Measurements from ENCODE around the gene PEX7.
A peak's percentile ranks its signal among the peaks of the same experiment; 100 is the strongest.
"Not testable (repeated sequence)": the region's sequence is repeated elsewhere in the genome, so short reads cannot be mapped to it uniquely, and the experiment has no call there.

The PEX7 gene

DNA sequence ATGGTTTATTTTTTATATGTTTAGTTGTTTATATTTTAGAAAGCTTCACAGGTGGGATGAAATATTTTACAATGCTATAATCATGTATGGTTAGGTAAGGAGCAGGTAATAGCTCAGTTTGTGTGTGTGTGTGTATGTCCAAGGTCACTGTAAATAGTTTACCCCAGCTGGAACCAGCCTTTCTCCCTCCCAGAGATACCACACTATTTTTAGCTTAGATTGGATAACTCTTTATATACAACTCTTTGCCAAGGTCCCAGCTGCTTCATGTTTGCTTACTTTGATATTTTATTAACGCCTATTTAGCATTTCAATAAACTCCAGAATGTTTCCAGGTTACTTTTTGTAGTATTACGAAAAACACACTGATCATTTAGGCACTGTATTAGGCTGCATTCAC lies 1.8 kb upstream of the PEX7 start:
- no peak for DNase-seq
- in situ Hi-C loops (cut with MboI; ENCODE audit: low pct_unique_long_range_greater_than_20kb, low sequenced_read_pairs), result no loop called here

DNA sequence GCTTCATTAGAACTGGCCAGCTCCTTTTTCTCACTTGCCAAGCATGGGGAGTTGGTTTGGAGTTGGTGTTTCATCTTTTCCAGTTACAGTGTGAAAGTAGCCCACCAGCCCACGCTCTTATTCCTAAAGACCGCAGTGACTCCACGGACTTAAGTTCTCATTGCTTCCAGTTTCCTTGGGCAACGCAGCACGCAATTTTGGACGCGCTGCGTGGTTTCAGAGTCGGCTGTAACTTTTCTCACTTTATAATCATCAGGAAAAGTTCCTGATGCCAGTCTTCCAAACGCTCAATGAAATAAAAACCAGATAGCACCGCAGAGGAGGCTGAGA lies 381 bp upstream of the PEX7 start:
- DNase-seq, result no peak
- in situ Hi-C loops (cut with MboI; ENCODE audit: low pct_unique_long_range_greater_than_20kb, low sequenced_read_pairs), result no loop called here

DNA sequence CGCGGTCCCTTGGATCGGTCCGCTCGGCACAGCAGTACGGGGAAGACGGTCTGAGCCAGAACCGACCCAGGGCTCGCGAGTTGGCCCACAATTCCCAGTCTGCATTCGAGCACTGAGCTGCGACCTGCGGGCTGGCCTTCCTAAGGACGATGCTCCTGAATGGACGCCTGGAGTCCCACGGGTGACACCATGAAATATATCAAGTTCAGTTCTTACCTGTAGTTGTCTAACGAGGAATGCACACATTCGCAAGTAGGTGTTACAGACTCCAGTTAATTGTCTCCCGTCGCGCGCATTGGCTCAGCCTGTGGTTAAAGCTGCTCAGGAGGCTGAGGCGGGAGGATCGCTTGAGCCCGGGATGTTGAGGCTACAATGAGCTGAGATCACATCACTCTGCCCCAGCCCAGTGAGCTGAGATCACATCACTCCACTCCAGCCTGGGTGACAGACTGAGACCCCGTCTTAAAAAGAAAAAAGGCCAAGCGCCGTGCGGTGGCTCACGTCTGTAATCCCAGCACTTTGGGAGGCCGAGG lies 802 bp downstream of the PEX7 start:
- in situ Hi-C loops (cut with MboI; ENCODE audit: low pct_unique_long_range_greater_than_20kb, low sequenced_read_pairs), result no loop called here
- DNase-seq, result no peak

DNA sequence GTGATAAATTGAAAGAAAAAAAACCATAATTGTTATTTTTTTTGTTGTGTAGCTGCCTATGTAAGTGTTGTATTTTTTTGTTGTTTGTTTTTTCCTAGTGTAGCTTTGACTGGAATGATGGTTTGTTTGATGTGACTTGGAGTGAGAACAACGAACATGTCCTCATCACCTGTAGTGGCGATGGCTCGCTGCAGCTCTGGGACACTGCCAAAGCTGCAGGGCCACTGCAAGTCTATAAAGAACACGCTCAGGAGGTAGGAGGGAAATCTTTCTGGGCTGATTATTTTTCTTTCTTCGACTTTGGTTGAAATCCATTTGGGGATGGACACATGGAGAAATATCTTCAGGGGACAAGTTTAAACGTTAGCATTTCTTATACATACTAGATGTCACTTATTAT lies 3.8 kb downstream of the PEX7 start:
- in situ Hi-C loops (cut with MboI; ENCODE audit: low pct_unique_long_range_greater_than_20kb, low sequenced_read_pairs), result no loop called here
- DNase-seq, result no peak

DNA sequence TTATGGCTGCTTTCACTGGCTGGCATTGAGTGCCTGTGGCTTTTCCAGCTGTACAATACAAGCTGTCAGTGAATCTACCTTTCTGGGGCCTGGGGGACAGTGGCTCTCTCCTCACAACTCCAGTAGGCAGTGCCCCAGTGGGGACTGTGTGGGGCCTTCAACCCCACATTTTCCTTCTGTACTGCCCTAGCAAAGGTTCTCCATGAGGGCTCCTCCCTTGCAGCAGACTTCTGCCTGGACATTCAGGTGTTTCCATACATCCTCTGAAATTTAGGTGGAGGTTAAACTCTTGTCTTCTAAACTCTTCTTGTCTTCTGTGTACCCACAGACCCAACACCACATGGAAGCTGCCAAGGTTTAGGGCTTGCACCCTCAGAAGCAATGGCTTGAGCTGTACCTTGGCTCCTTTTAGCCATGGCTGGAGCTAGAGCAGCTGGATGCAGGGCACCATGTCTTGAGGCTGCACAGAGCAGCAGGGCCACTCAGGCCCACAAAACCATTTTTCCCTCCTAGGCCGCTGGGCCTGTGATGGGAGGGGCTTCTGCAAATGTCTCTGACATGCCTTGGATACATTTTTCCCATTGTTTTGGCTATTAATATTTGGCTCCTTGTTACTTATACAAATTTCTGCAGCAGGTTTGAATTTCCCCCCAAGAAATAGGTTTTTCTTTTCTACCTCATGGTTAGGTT lies 9.6 kb downstream of the PEX7 start:
- no peak for DNase-seq
- in situ Hi-C loops (cut with MboI; ENCODE audit: low pct_unique_long_range_greater_than_20kb, low sequenced_read_pairs), result no loop called here

DNA sequence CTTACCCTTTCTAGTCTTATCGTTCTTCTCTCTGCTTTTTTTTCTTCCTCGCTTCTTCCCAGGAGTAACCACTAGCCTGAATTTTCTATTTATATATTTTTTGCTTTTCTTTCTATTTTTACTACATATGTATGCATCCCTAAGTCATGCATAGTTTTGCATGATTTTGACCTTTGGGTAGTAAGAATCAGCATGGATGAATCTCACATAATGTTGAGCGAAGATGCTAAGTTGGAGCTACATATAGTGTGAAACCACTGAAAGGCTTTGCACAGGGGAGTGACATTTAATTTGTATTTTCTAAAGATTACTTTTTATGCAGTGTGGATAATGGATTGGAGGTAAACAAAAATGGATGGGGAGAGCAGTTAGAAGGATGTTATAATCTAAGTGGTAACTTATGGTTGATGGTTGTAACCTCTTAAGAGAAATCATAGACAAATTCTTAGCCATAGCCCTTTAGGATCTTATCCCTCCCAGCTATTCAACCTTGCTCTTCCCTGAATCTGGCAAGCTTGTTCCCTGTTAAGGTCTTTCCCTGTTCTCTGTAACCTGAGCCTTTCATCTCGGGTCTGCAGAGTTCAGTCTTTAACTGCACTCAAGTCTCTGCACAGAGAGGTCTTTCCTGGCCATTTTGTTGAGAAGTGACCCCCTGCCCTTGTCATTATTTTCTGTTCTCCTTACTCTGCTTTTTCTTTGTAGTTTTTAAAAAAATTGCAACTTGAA lies 18.0 kb downstream of the PEX7 start:
- in situ Hi-C loops (cut with MboI; ENCODE audit: low pct_unique_long_range_greater_than_20kb, low sequenced_read_pairs), result no loop called here
- no peak for DNase-seq

DNA sequence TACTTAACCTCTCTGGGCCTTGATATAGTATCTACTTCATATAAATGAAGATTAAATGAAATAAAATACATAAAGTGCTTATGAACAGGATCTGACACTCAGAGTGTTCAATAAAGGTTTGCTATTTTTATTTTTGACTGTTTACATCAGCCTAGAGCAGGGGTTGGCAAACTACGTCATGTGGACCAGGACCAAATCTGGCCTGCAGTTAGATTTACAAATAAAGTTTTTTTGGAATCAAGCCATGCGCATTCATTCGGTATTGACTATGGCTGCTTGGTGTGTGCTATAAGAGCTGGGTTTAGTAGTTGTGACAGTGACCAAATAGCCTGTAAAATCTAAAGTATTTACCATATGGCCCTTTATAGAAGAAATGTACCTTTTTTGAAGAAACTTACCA lies 20.8 kb downstream of the PEX7 start:
- in situ Hi-C loops (cut with MboI; ENCODE audit: low pct_unique_long_range_greater_than_20kb, low sequenced_read_pairs), result no loop called here
- no peak for DNase-seq

DNA sequence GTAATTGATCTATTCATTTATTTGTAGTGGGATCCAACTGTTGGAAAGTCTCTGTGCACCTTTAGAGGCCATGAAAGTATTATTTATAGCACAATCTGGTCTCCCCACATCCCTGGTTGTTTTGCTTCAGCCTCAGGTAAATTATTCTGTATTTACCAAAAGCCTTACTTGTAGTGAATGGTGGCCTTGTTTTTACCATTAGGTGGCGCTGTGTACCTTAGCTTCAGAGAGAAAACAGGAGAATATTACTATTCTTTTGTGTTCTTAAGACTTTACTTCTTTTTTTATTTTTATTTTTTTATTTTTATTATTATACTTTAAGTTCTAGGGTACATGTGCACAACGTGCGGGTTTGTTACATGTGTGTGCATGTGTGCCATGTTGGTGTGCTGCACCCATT lies 23.7 kb downstream of the PEX7 start:
- in situ Hi-C loops (cut with MboI; ENCODE audit: low pct_unique_long_range_greater_than_20kb, low sequenced_read_pairs), result no loop called here
- peak; percentile 61 for DNase-seq

DNA sequence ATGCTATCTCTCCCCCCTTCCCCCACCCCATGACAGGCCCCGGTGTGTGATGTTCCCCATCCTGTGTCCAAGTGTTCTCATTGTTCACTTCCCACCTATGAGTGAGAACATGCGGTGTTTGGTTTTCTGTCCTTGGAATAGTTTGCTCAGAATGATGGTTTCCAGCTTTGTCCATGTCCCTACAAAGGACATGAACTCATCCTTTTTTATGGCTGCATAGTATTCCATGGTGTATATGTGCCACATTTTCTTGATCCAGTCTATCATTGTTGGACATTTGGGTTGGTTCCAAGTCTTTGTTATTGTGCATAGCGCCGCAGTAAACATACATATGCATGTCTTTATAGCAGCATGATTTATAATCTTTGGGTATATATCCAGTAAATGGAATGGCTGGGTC lies 24.1 kb downstream of the PEX7 start:
- in situ Hi-C loops (cut with MboI; ENCODE audit: low pct_unique_long_range_greater_than_20kb, low sequenced_read_pairs); DNase-seq: not testable (repeated sequence)

DNA sequence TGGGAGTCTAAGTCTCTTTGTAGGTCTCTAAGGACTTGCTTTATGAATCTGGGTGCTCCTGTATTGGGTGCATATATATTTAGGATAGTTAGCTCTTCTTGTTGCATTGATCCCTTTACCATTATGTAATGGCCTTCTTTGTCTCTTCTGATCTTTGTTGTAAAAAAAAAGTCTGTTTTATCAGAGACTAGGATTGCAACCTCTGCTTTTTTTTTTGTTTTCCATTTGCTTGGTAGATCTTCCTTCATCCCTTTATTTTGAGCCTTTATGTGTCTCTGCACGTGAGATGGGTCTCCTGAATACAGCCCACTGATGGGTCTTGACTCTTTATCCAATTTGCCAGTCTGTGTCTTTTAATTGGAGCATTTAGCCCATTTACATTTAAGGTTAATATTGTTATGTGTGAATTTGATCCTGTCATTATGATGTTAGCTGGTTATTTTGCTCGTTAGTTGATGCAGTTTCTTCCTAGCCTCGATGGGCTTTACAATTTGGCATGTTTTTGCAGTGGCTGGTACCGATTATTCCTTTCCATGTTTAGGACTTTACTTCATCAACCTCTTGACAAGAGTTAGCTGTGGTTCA lies 27.7 kb downstream of the PEX7 start:
- DNase-seq; in situ Hi-C loops (cut with MboI; ENCODE audit: low pct_unique_long_range_greater_than_20kb, low sequenced_read_pairs): not testable (repeated sequence)

DNA sequence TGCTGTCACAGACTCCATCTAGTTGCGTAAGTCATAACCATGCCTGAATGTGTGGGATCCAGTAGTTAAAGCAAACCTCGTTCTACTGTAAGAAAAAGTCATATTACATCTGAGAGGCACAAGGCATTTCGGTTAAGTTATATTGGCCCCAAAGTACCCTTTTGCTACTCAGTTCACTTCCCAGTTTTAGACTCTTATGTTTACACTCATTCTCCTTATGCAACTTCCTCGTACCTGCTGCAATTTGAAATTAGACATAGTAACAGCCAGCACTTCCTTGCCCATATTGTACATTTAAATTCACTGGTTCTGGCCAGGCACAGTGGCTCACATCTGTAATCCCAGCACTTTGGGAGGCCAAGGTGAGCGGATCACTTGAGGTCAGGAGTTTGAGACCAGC lies 37.0 kb downstream of the PEX7 start:
- peak; percentile 27 for DNase-seq
- in situ Hi-C loops (cut with MboI; ENCODE audit: low pct_unique_long_range_greater_than_20kb, low sequenced_read_pairs), result no loop called here

DNA sequence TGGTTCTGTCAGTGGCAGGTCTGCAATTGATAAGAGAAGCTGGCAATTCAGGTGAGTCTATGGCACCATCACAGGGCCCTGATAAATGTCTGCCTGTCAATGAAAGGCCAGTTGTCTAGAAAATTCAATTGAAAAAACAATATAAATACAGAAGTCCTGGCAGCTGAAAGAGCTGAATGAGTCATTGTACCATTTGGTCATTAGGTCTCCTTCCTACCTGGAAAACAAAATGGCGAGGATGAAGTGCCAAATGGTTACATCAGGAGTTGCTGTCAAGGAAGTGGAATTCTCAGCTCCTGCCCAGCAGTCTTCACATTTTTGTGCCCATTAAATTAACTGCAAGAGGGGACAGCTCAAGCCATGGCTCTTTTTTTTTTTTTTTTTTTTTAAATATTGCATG lies 37.7 kb downstream of the PEX7 start:
- in situ Hi-C loops (cut with MboI; ENCODE audit: low pct_unique_long_range_greater_than_20kb, low sequenced_read_pairs), result no loop called here
- no peak for DNase-seq

DNA sequence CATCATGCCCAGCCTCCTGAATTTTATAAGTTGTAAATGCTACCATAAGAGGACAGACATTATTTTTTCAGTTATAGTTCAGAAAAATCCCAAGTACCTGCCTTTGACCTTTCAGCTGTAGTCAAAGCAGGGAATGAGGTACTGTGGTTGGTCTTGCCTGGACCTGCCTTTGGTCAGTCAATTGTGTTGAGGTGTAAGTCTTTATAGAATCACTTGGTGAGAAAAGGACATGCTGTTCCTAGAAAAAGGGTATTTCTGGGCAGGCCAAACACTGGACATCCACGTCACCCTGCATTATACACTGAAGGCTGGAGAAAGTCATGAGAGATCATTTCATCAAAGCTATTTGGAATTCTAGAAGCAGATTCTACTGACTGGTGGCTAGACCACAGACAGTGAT lies 40.3 kb downstream of the PEX7 start:
- no peak for DNase-seq
- in situ Hi-C loops (cut with MboI; ENCODE audit: low pct_unique_long_range_greater_than_20kb, low sequenced_read_pairs), result no loop called here

DNA sequence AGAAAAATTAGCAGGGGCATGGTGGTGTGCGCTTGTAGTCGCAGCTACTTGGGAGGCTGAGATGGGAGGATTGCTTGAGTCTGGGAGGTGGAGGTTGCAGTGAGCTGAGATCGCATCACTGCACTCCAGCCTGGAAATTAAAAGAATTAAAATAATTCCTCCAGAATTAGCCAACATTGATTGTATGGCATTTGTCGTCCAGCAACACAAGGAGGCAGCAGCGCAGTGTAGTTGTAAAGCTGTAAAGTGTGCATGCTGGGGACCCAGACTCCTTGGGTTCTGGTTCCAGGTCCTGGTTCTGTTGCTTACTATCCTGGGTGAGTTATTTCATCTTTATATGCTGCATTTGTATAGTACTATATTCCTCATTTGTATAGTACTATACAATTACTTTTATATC lies 41.4 kb downstream of the PEX7 start:
- DNase-seq, result no peak
- in situ Hi-C loops (cut with MboI; ENCODE audit: low pct_unique_long_range_greater_than_20kb, low sequenced_read_pairs), result no loop called here

DNA sequence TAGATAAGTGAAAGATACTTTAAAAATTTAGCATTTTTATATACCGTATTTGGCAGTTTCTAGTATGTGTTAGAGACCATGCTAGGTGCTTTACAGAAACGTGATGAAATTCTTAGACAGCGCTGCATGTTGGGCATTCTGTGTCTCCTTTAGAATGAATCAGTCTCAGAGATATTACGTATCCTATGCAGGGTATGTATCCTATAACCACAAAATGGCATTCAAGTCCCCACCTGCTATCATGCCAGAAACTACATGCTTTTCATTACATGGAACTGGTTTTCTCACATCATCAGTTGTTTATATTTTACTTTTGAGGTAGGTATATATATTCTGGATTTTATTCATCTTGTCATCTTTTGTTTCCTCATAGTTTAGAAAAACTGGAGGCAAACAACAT lies 42.3 kb downstream of the PEX7 start:
- no peak for DNase-seq
- in situ Hi-C loops (cut with MboI; ENCODE audit: low pct_unique_long_range_greater_than_20kb, low sequenced_read_pairs), result no loop called here

DNA sequence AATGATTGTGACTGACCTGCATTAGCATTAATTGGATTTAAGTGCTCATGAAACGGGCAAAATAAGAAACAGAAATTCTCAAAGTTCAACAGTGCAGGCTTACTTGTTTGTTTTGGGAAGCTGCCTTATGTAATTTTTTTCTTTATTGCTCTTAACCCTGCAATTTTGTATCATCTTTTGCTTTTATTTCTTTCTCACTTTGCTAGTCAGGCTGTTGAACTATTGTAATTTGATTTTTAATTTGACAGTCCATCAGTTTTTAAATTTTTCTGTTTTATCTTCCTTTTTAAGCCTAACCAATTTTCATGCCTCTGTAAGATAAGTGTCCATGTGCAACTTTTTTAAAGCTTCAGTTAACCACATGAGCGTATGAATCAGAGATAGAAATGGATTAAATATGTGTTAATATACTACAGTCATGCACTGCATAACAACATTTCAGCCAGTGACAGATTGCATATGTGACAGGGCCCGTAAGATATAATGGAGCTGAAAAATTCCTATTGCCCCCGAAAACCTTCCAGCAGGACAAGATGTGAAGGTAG lies 44.6 kb downstream of the PEX7 start:
- in situ Hi-C loops (cut with MboI; ENCODE audit: low pct_unique_long_range_greater_than_20kb, low sequenced_read_pairs), result no loop called here
- no peak for DNase-seq

DNA sequence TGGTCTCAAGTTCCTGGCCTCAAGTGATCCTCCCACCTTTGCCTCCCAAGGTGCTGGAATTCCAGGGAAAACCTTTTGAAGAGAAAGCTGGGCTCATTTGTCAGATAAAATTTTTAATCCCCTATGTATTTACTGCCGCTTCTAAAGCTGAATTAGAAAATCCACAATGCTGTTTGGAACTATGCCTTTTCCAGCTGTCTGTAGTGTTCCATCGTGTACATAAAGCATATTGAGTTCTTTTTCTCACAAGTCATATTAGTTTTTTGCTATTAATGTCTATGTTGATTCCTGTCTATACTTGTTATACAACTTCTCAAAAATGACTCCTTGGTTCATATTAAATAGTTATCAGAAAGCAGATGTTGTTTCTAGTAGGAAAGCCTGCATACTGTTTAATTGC lies 47.1 kb downstream of the PEX7 start:
- in situ Hi-C loops (cut with MboI; ENCODE audit: low pct_unique_long_range_greater_than_20kb, low sequenced_read_pairs), result no loop called here
- DNase-seq, result no peak

DNA sequence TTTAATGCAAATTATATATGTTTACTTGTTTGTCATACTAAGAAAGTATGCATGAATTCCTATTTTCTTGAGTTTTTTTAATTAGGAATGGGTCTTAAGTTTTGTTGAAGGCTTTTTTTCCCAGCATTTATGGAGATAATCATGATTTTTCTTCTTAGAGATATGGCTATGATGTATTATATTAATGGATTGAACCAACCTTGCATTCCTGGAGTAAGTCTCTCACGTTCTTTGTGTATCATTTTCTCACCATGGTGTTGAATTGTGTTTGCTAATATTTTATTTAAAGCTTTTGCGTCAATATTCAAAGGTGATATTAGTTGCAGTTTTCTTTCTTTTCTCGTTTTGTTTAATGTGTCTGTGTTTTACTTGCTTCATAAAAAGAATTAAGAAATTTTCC lies 51.4 kb downstream of the PEX7 start:
- peak; percentile 21 for DNase-seq
- in situ Hi-C loops (cut with MboI; ENCODE audit: low pct_unique_long_range_greater_than_20kb, low sequenced_read_pairs), result no loop called here

DNA sequence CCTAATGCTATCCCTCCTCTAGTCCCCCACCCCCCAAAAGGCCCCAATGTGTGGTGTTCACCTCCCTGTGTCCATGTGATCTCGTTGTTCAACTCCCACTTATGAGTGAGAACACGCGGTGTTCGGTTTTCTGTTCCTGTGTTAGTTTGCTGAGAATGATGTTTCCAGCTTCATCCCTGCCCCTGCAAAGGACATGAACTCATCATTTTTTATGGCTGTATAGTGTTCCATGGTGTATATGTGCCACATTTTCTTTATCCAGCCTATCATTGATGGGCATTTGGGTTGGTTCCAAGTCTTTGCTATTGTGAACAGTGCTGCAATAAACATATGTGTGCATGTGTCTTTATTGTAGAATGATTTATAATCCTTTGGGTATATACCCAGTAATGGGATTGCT lies 54.1 kb downstream of the PEX7 start:
- in situ Hi-C loops (cut with MboI; ENCODE audit: low pct_unique_long_range_greater_than_20kb, low sequenced_read_pairs); DNase-seq: not testable (repeated sequence)

DNA sequence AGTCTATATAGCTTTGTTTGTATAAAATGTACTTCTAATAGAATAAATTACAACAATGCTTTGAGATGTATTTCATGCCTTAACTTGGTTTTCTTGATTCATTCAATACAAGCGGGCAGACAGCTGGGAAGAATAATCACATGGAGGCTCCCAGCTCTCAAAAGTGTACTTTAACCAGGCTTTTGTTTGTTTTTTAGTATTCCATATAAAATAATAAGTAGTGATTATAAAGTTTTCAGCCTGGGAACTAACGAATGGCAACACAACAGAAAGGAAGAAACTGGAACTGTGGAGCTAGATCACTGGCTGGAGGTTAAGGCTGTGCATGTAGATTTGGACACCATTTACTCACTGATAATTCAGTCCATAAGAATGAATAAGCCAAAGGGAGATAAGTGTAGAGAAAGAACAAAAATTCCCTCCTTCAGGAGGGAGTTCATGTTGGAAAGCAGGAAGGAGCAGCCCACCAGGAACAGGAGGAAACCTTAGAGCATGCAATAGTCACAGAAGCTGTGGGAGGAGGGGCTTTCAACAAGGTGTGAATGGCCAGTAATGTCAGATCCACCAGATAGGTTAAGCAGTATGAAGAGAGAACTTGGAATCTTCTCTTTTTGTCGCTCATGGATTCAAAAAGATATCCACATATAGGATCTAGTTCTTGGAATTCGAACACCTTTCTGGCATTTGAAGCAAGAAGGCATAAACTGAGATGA lies 58.5 kb downstream of the PEX7 start:
- DNase-seq, result no peak
- in situ Hi-C loops (cut with MboI; ENCODE audit: low pct_unique_long_range_greater_than_20kb, low sequenced_read_pairs), result no loop called here
